ENCODE measurements around the gene TECPR2. TPM values are rescaled to one million over a fixed set of nuclear protein-coding genes. Genes with fewer than 3 reads are reported as not detected.

The TECPR2 gene
- polyA plus RNA-seq, 2 donors: 3.3 to 3.8 TPM

- Histone ChIP-seq H3K4me3 (ENCODE audit: low read depth in 1 of 2, low read length in 2 of 2) (no peak overlapping the region), H3K9me3 (ENCODE audit: control insufficient read depth in 2 of 2, insufficient read depth in 1 of 2, low read depth in 1 of 2, low read length in 1 of 2) (no peaks in the 10 kb centered on the region), H3K4me1 (ENCODE audit: control insufficient read depth in 2 of 2, insufficient read depth in 2 of 2, low read length in 1 of 2) (no peaks in the 10 kb centered on the region), H3K36me3 (ENCODE audit: control insufficient read depth in 2 of 2, insufficient read depth in 2 of 2, low read length in 1 of 2) (peaks cover 0 to 9% of the 10 kb centered on the region in 2 donors), H3K27me3 (ENCODE audit: control insufficient read depth in 1 of 2, insufficient read depth in 2 of 2, low read length in 2 of 2) (no peaks in the 10 kb centered on the region), H3K27ac (ENCODE audit: low read depth in 2 of 2, low read length in 1 of 2) (no peak overlapping the region)
- 94% methylated on average over 8 of the region's 8 CpGs for WGBS, 2 donors
Measured at GRCh38 chr14:102330806-102331205, 31.9 kb upstream of the TECPR2 start.

DNA sequence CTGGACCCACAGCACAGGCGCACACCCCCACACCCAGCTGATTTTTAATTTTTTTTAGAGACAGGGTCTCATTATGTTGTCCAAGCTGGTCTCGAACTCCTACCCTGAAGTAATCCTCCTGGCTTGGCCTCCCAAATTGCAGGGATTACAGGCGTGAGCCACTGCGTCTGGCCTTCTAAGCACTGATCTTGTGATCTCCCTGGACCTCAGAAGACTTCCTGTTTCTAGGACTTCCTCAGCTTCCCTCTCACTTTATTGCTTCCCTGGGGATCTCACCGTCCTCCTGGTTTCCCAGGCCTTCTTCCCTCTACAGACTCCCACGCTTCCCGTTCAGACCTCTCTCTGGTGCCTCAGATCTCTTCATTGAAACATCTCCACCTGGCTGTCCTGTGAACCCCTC is 29.4 kb upstream of the TECPR2 start:
- 84% methylated on average over 7 of the region's 7 CpGs for WGBS, 2 donors
- Histone ChIP-seq H3K36me3 (ENCODE audit: control insufficient read depth in 2 of 2, insufficient read depth in 2 of 2, low read length in 1 of 2) (peaks cover 0 to 7% of the 10 kb centered on the region in 2 donors), H3K9me3 (ENCODE audit: control insufficient read depth in 2 of 2, insufficient read depth in 1 of 2, low read depth in 1 of 2, low read length in 1 of 2) (no peaks in the 10 kb centered on the region), H3K4me1 (ENCODE audit: control insufficient read depth in 2 of 2, insufficient read depth in 2 of 2, low read length in 1 of 2) (no peaks in the 10 kb centered on the region), H3K27me3 (ENCODE audit: control insufficient read depth in 1 of 2, insufficient read depth in 2 of 2, low read length in 2 of 2) (no peaks in the 10 kb centered on the region), H3K4me3 (ENCODE audit: low read depth in 1 of 2, low read length in 2 of 2) (no peak overlapping the region), H3K27ac (ENCODE audit: low read depth in 2 of 2, low read length in 1 of 2) (no peak overlapping the region)

DNA sequence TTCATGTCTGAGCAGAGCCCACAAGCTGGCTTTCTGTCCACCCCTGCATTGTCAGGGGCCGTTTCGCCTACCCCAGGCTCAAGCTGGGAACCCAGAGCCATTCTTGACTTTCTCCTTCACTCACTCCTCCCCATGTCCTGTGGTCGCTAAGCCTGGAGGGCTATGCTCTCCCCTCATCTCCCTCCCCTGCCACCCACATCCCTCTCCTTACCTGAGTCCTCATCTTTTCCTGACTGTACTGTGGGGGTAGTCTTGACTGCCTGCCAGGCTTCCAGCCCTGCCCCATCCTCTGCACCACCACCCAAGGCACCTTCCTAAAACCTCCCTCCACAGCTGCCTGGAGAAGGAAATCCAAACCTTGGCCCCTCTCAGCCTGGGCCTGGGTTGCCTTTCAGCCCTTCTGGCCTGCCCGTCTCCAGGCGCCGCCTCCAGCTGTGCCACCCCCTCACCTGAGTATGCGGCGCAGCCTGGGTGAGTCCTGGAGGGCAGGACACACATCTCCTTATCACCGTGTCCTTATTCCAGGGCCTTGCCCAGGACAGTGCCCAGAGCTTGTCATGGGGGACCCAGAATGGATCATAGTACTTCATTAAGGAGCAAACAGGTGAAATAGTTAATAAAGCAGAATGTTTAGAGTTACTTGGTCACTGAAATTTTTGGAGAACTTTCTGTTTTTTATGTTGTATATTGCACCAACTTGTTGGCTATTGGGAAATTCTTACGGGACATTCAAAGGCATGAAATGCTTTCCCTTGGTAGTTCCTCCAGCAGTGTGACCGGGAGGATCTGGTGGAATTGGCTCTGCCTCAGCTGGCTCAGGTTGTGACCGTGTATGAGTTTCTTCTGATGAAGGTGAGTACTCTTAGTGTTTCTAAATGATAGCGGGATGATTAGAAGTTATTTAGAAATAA is 28.7 kb upstream of the TECPR2 start:
- H3K4me1 ChIP-seq (ENCODE audit: control insufficient read depth in 2 of 2, insufficient read depth in 2 of 2, low read length in 1 of 2): no peaks in the 10 kb centered on the region
- no peak overlapping the region for H3K4me3 ChIP-seq (ENCODE audit: low read depth in 1 of 2, low read length in 2 of 2)
- H3K27ac ChIP-seq (ENCODE audit: low read depth in 2 of 2, low read length in 1 of 2): no peak overlapping the region
- H3K9me3 ChIP-seq (ENCODE audit: control insufficient read depth in 2 of 2, insufficient read depth in 1 of 2, low read depth in 1 of 2, low read length in 1 of 2): no peaks in the 10 kb centered on the region
- no peaks in the 10 kb centered on the region for H3K27me3 ChIP-seq (ENCODE audit: control insufficient read depth in 1 of 2, insufficient read depth in 2 of 2, low read length in 2 of 2)
- peaks cover 5 to 10% of the 10 kb centered on the region in 2 donors for H3K36me3 ChIP-seq (ENCODE audit: control insufficient read depth in 2 of 2, insufficient read depth in 2 of 2, low read length in 1 of 2)
- WGBS, 2 donors: 93% methylated on average over 13 of the region's 13 CpGs

DNA sequence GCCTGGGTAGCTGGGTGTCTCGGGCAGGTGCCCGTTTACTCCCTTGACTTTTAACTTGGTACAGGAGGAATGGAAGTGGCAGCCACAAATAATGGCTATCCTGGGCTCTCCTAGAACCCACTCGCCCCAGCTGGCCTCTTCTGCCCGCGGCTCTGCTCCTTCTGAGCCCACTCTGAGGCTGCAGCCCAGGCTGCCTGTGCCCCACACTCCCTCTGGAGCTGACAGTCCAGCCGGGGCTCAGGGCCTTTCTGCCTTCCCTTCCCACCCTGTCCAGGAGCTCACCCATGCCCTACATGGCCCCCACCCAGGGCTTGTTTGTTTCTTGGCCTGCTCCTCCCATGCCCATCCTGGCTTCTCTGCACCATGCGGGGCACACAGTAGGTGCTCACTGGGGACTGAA is 27.6 kb upstream of the TECPR2 start:
- no peak overlapping the region for H3K27ac ChIP-seq (ENCODE audit: low read depth in 2 of 2, low read length in 1 of 2)
- H3K36me3 ChIP-seq (ENCODE audit: control insufficient read depth in 2 of 2, insufficient read depth in 2 of 2, low read length in 1 of 2): peaks cover 6 to 10% of the 10 kb centered on the region in 2 donors
- H3K27me3 ChIP-seq (ENCODE audit: control insufficient read depth in 1 of 2, insufficient read depth in 2 of 2, low read length in 2 of 2): no peaks in the 10 kb centered on the region
- WGBS, 2 donors: 95% methylated on average over 7 of the region's 7 CpGs
- H3K9me3 ChIP-seq (ENCODE audit: control insufficient read depth in 2 of 2, insufficient read depth in 1 of 2, low read depth in 1 of 2, low read length in 1 of 2): no peaks in the 10 kb centered on the region
- H3K4me3 ChIP-seq (ENCODE audit: low read depth in 1 of 2, low read length in 2 of 2): no peak overlapping the region
- no peaks in the 10 kb centered on the region for H3K4me1 ChIP-seq (ENCODE audit: control insufficient read depth in 2 of 2, insufficient read depth in 2 of 2, low read length in 1 of 2)

DNA sequence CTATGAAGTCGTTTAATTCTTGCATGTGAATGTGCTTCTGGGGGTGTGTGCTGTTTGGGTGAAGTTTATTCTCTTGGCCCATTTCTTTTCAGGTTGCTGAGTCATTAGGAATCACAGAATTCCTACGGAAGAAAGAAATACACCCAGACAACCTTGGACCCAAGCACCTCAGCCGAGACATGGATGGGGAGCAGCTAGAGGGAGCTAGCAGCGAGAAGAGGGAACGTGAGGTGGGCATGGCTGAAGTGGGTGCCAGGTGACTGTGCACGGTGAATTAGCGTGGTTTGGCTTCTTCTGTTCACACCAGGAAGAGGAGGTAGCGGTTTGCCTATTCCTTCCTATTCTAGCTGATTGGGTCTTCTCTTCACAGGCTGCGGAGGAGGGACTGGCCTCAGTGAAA is 24.0 kb upstream of the TECPR2 start:
- H3K4me1 ChIP-seq (ENCODE audit: control insufficient read depth in 2 of 2, insufficient read depth in 2 of 2, low read length in 1 of 2): no peaks in the 10 kb centered on the region
- H3K27ac ChIP-seq (ENCODE audit: low read depth in 2 of 2, low read length in 1 of 2): no peak overlapping the region
- peaks cover 6 to 27% of the 10 kb centered on the region in 2 donors for H3K36me3 ChIP-seq (ENCODE audit: control insufficient read depth in 2 of 2, insufficient read depth in 2 of 2, low read length in 1 of 2)
- no peak overlapping the region for H3K4me3 ChIP-seq (ENCODE audit: low read depth in 1 of 2, low read length in 2 of 2)
- H3K9me3 ChIP-seq (ENCODE audit: control insufficient read depth in 2 of 2, insufficient read depth in 1 of 2, low read depth in 1 of 2, low read length in 1 of 2): no peaks in the 10 kb centered on the region
- no peaks in the 10 kb centered on the region for H3K27me3 ChIP-seq (ENCODE audit: control insufficient read depth in 1 of 2, insufficient read depth in 2 of 2, low read length in 2 of 2)
- 89 to 93% methylated on average over 9 of the region's 9 CpGs for WGBS, 2 donors

DNA sequence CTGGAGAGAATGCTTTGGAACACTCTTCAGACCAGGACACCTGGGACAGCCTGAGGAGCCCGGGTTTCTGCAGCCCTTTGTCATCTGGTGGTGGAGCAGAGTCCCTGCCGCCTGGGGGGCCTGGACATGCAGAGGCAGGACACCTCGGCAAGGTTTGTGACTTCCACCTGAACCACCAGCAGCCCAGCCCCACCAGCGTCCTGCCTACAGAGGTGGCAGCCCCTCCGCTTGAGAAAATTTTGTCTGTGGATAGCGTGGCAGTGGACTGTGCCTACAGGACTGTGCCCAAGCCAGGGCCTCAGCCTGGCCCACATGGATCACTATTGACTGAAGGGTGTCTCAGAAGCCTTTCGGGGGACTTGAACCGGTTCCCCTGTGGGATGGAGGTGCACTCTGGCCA is 21.2 kb upstream of the TECPR2 start:
- Histone ChIP-seq H3K9me3 (ENCODE audit: control insufficient read depth in 2 of 2, insufficient read depth in 1 of 2, low read depth in 1 of 2, low read length in 1 of 2) (no peaks in the 10 kb centered on the region), H3K27me3 (ENCODE audit: control insufficient read depth in 1 of 2, insufficient read depth in 2 of 2, low read length in 2 of 2) (no peaks in the 10 kb centered on the region), H3K36me3 (ENCODE audit: control insufficient read depth in 2 of 2, insufficient read depth in 2 of 2, low read length in 1 of 2) (peaks cover 11 to 35% of the 10 kb centered on the region in 2 donors), H3K27ac (ENCODE audit: low read depth in 2 of 2, low read length in 1 of 2) (no peak overlapping the region), H3K4me3 (ENCODE audit: low read depth in 1 of 2, low read length in 2 of 2) (no peak overlapping the region), H3K4me1 (ENCODE audit: control insufficient read depth in 2 of 2, insufficient read depth in 2 of 2, low read length in 1 of 2) (no peaks in the 10 kb centered on the region)
- 87 to 90% methylated on average over 8 of the region's 8 CpGs for WGBS, 2 donors

GRCh38 chr14:102342238-102342637 is 20.5 kb upstream of the TECPR2 start:
- Histone ChIP-seq H3K36me3 (ENCODE audit: control insufficient read depth in 2 of 2, insufficient read depth in 2 of 2, low read length in 1 of 2) (peaks cover 11 to 38% of the 10 kb centered on the region in 2 donors), H3K27ac (ENCODE audit: low read depth in 2 of 2, low read length in 1 of 2) (no peak overlapping the region), H3K27me3 (ENCODE audit: control insufficient read depth in 1 of 2, insufficient read depth in 2 of 2, low read length in 2 of 2) (no peaks in the 10 kb centered on the region), H3K4me3 (ENCODE audit: low read depth in 1 of 2, low read length in 2 of 2) (no peak overlapping the region), H3K9me3 (ENCODE audit: control insufficient read depth in 2 of 2, insufficient read depth in 1 of 2, low read depth in 1 of 2, low read length in 1 of 2) (no peaks in the 10 kb centered on the region), H3K4me1 (ENCODE audit: control insufficient read depth in 2 of 2, insufficient read depth in 2 of 2, low read length in 1 of 2) (no peaks in the 10 kb centered on the region)
- WGBS, 2 donors: 88 to 90% methylated on average over 5 of the region's 5 CpGs

- no peak overlapping the region for H3K27ac ChIP-seq (ENCODE audit: low read depth in 2 of 2, low read length in 1 of 2)
- WGBS, 2 donors: 90 to 93% methylated on average over 7 of the region's 7 CpGs
- peaks cover 10 to 39% of the 10 kb centered on the region in 2 donors for H3K36me3 ChIP-seq (ENCODE audit: control insufficient read depth in 2 of 2, insufficient read depth in 2 of 2, low read length in 1 of 2)
- no peaks in the 10 kb centered on the region for H3K9me3 ChIP-seq (ENCODE audit: control insufficient read depth in 2 of 2, insufficient read depth in 1 of 2, low read depth in 1 of 2, low read length in 1 of 2)
- H3K4me3 ChIP-seq (ENCODE audit: low read depth in 1 of 2, low read length in 2 of 2): no peak overlapping the region
- H3K4me1 ChIP-seq (ENCODE audit: control insufficient read depth in 2 of 2, insufficient read depth in 2 of 2, low read length in 1 of 2): no peaks in the 10 kb centered on the region
- H3K27me3 ChIP-seq (ENCODE audit: control insufficient read depth in 1 of 2, insufficient read depth in 2 of 2, low read length in 2 of 2): no peaks in the 10 kb centered on the region
Measured at GRCh38 chr14:102344084-102344483, 18.7 kb upstream of the TECPR2 start.

DNA sequence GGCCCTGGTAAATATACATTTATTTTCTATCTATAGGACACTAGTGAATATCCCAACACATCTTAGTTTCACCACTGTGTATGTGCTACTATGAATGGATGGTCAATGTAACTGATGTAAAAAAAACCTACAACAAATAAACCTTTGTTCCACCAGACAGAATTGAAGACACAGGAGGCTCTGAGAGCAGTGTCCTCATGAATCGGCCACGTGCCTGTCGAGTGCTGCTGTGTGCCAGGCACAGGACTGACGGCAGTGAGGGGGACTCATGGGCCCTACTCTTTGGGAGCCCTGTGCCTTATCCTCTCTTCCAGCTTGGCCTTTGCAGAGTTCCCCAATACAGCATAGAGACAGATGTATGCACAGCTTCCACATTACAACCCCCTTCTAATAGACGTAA is 18.3 kb upstream of the TECPR2 start:
- no peak overlapping the region for H3K27ac ChIP-seq (ENCODE audit: low read depth in 2 of 2, low read length in 1 of 2)
- no peak overlapping the region for H3K4me3 ChIP-seq (ENCODE audit: low read depth in 1 of 2, low read length in 2 of 2)
- H3K9me3 ChIP-seq (ENCODE audit: control insufficient read depth in 2 of 2, insufficient read depth in 1 of 2, low read depth in 1 of 2, low read length in 1 of 2): no peaks in the 10 kb centered on the region
- peaks cover 10 to 39% of the 10 kb centered on the region in 2 donors for H3K36me3 ChIP-seq (ENCODE audit: control insufficient read depth in 2 of 2, insufficient read depth in 2 of 2, low read length in 1 of 2)
- no peaks in the 10 kb centered on the region for H3K4me1 ChIP-seq (ENCODE audit: control insufficient read depth in 2 of 2, insufficient read depth in 2 of 2, low read length in 1 of 2)
- WGBS, 2 donors: 88 to 89% methylated on average over 5 of the region's 5 CpGs
- no peaks in the 10 kb centered on the region for H3K27me3 ChIP-seq (ENCODE audit: control insufficient read depth in 1 of 2, insufficient read depth in 2 of 2, low read length in 2 of 2)

DNA sequence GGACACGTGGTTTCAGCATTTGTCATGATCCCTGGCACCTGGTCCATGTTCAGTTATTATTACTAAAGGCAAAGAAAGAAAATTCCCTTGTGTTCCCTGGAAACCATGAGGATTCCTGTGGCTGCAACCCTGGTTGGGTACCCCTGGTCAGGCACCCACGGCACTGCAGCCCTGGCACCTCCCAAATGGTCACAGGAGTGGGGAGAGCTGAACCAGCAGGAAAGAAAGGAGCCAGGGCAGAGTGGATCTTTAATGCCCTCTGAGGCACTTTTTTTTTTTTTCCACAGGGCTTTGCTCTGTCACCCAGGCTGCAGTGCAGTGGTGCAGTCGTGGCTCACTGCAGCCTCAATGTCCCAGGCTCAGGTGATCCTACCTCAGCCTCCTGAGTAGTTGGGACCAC is 17.5 kb upstream of the TECPR2 start:
- H3K27ac ChIP-seq (ENCODE audit: low read depth in 2 of 2, low read length in 1 of 2): no peak overlapping the region
- peaks cover 10 to 39% of the 10 kb centered on the region in 2 donors for H3K36me3 ChIP-seq (ENCODE audit: control insufficient read depth in 2 of 2, insufficient read depth in 2 of 2, low read length in 1 of 2)
- no peaks in the 10 kb centered on the region for H3K4me1 ChIP-seq (ENCODE audit: control insufficient read depth in 2 of 2, insufficient read depth in 2 of 2, low read length in 1 of 2)
- no peaks in the 10 kb centered on the region for H3K27me3 ChIP-seq (ENCODE audit: control insufficient read depth in 1 of 2, insufficient read depth in 2 of 2, low read length in 2 of 2)
- no peaks in the 10 kb centered on the region for H3K9me3 ChIP-seq (ENCODE audit: control insufficient read depth in 2 of 2, insufficient read depth in 1 of 2, low read depth in 1 of 2, low read length in 1 of 2)
- no peak overlapping the region for H3K4me3 ChIP-seq (ENCODE audit: low read depth in 1 of 2, low read length in 2 of 2)
- 73 to 81% methylated on average over 3 of the region's 3 CpGs for WGBS, 2 donors
